Measurements from ENCODE around the gene TUBB6.

TUBB6 gene

GRCh38 chr18:12291161-12291560 lies 16.9 kb upstream of the TUBB6 start:
- no peak for DNase-seq (ENCODE audit: low spot score)

DNA sequence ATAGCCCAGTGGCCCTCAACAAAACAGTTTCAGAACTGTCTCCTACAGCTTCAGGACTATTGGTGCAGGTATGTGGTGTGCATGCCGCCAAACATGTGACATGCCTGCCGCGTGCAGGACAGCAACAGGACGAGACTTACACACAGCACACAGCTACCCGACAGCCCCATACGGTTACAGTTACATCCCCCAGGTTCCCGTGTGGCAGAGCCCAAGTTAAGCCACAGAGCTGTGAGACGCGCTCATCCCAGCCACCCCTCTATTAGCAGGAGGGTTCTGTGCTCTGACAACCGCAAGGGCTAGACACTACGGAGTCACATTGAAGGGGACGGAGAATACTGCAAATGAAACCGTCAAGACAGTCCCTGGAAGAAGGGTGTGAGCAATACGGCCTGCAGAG lies 16.4 kb upstream of the TUBB6 start:
- DNase-seq (ENCODE audit: low spot score): peak; percentile 34

DNA sequence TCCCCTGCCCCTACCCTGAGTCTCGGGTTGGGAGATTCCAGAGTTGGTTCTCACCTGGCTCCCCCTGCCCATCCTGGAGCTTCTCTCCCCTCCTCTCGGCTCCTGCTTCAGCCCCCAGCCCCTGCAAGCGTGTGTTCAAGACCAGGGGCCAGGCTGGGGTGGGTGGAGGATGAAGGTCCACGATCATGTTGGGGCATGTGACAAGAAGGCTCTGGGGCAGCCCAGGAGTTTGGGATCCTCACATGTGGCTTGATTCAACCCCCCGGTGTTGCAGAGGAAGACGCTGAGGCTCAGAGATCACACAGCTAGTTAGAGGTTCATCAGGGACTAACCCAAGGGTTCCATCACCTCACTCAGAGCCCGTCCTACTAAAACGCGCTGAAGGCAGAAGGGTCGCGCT lies 14.2 kb upstream of the TUBB6 start:
- DNase-seq (ENCODE audit: low spot score): no peak

GRCh38 chr18:12295389-12296086 lies 12.5 kb upstream of the TUBB6 start:
- no peak for DNase-seq (ENCODE audit: low spot score)

GRCh38 chr18:12296087-12296403 lies 12.0 kb upstream of the TUBB6 start:
- peak; percentile 25 for DNase-seq (ENCODE audit: low spot score)

GRCh38 chr18:12296457-12296856 lies 11.6 kb upstream of the TUBB6 start:
- peak; percentile 36 for DNase-seq (ENCODE audit: low spot score)

DNA sequence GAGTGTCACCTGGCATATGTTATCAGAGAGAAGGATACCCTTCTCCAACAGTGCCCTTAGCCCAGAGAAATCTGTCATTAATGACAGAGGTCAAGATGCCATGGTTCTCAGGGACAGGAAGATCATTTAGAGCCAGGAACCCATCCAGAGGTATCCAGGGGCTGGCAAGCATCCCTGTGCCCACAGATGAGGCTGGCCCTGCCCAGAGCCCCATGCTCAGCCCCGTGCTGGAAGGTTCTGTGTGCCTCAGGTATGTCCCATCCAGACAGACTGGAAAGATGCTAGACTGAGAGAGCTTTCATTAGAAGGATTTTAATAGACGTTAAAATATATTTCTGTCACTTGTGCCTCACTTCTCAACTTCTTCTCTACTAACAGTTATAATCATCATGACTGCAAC lies 8.2 kb upstream of the TUBB6 start:
- DNase-seq (ENCODE audit: low spot score): peak; percentile 28

DNA sequence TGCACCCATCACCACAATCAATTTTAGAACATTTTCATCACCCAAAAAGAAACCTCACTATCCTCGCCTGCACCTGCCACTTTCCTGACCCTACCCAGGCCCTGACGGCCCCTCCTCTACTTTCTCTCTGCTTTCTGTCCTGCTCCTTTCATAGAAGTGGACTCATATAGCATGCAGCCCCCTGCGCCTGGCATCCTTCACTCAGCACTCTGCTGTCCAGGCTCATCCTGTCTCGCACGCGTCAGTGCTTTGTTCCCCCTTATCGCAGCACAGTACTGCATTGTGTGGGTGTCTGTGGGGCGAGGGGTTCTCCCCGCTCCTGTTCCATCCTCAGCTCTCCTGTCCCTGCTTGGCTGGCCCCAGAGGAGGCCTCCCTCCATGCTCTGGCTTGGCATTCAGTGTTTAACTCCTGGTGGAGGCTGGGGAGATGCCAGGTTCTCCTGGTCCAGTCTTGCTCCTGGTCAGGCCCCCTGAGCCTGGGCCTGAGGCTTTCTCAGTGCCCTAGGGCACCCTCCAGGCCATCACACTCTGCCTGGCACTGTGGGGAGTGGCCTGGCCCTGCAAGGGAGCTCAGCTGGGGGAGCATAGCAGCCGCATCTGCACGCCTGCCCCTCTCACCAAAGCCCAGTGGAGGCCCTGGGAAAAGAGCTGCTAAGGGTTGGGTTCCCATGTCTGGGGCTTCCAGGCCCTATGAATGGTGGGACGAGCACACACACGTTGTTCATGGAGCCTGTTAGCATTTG lies 6.6 kb upstream of the TUBB6 start:
- DNase-seq (ENCODE audit: low spot score): peak; percentile 31

DNA sequence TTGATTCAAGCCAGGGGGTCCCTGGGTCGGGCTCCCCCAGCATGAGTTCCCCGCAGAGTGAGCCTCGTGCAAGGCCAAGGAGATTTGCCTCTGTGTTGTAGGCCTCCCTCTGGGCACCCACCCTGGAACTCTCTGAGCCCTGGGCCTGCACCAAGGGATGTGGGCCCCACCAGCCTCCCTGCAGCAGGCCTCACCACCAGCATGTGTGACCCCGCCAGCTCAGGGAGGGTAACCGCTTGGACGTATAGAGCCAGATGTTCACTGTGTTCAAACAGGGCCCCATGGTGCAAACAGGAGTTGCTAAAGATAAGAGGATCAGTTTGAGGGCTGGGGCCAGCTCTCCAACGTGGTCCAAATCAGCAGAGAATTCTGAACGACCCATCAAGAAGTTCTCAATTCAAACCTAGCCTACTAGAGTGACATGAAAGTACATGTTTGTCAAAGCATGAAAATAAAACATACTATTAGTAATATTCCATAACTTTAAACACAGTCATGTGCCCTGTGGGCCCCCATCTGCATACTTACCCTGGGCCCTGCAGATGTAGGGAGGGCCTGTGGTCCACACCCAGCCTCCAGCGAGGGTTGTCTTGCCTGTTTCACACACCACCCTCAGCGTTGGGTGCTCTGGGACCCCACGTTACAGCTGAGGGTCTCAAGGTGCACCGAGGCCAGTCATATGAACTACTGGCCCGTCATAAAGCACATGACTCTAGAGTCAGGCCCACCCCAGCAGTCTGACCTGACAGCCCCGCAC lies 5.5 kb upstream of the TUBB6 start:
- peak; percentile 32 for DNase-seq (ENCODE audit: low spot score)

DNA sequence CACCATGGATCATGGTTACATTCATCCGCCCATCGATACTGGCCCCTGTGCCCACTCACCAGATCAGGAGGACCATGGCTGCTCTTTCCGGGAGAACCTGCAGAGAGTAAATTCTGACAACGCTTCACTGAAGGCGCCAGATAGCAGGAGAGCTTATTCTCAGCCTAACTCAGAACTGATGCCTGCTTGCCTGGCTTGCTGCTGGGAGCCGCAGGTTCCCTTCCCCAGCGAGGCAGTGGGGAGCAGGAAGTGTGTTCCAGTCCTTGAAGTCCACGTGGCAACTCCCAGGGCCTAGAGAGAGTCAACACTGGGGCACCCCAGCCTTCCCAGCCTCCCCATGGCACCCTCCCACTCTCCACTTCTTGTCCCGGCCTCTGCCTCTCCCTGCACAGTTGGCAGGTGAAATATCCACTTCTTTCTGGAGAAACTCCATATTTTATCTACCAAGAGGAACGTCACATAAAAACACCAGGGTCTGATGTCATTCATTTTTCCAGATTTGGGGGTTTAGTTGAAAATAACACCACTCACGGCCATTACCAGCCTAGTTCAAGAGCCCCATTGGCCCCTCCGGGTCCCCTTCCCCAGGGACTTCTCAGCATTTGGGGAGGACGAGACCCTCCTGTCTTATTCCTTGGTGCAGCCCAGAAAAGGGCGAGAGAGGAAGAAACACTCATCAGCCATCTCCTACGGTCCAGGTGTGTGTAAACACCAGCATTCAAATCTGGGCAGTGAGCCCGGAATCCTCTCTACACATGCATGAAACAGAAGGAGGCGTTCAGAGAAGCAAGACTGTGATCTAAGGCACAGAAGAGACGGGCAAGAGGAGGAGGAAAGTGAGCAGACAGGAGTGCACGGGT lies 3.5 kb upstream of the TUBB6 start:
- peak; percentile 24 for DNase-seq (ENCODE audit: low spot score)

DNA sequence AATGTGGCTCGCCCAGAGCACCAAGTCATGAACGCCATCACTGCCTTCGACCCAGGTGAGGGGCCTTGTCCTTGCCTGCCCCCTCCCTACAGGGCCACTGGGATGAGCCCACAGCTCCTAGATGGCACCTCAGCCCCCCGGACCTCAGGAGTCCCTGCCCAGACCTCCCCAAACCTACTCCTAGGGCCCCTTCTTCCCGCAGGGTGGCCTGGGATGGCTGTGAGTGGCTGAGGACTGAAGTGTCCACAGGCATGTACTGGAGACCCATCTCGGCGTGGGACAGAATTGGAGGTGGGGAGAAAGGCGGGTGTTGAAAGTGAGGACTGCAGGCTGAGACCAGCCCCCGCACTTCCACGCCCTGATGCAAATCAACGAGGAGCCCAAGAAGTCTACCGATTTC lies 2.8 kb upstream of the TUBB6 start:
- no peak for DNase-seq (ENCODE audit: low spot score)

DNA sequence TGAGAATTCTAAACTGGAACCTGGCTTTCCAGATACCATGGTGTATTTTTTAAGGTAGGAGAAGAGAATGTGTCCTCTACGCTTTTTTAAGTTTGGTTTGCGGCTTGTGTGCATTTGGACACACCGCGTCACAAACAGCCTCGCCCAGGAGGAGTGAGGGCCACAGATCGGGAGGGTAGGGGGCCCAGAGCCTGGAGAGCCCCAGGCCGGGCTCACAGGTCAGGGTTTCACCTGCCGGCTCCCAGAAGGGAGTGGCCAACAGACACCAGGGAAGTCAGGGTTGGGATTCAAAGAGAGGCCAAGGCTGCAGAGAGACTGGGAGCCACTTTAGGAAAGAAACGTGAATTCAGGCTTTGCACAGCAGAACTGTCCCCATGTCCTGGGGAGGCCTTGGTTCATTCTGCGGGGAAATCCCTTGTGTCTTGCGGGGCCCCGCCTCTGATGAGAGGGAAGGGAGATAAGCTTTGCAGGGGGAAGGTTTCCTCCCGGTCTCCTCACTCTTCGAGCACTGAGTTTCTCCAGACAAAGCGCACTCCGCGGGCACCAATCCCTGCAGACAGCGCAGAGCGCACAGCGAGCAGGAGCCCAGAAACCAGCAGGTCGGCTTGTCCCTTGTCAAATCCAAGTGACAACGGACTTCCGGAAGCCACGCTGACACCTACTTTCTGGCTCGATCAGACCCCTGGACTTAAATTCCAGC lies 2.0 kb upstream of the TUBB6 start:
- peak; percentile 33 for DNase-seq (ENCODE audit: low spot score)

DNA sequence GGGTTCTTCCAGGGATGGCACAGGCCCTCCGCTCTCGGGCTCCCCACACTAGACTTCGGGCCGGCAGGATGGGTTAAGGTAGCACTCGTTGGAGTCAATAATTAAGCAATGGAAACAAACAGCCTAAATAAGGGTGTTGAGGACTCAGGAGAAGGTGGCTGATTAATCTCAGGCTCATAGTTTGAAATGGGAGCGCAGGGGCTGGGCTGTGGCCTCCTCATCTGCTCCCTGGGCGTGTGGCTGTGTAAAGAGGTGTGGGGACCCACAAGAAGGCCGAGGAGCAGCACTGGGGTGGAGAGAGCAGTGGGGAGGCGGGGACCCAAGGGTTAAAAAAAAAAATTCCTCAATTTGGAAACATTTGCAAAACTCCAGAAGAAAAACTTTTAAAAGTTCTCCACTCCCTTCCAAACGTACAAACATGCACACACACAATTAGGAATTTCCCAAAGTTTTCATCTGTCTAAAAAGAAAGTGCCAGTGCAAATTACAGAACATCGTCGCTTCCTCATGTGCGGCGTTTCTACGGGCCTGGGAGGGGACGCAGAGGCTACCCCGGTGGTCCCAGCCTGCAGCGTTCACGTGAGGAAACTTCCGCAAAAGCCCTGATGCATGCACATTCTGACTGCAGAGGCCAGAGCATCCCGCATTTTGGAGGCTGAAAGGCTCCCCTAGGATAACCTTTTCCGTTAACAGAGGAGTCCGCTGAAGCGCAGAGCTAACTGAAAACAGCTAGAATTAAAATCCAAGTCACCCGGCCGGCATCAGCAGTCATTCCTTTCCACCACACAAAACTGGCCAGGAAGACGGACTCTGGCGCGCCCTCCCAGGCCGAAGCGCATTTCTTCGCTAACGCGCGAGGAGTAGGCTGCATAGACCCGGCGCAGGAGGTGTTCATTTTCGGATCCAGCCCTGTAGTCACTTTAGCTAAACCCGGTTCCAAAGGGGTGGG lies 1.0 kb upstream of the TUBB6 start:
- no peak for DNase-seq (ENCODE audit: low spot score)

GRCh38 chr18:12308386-12309100 lies 502 bp downstream of the TUBB6 start:
- peak; percentile 90 for DNase-seq (ENCODE audit: low spot score)

DNA sequence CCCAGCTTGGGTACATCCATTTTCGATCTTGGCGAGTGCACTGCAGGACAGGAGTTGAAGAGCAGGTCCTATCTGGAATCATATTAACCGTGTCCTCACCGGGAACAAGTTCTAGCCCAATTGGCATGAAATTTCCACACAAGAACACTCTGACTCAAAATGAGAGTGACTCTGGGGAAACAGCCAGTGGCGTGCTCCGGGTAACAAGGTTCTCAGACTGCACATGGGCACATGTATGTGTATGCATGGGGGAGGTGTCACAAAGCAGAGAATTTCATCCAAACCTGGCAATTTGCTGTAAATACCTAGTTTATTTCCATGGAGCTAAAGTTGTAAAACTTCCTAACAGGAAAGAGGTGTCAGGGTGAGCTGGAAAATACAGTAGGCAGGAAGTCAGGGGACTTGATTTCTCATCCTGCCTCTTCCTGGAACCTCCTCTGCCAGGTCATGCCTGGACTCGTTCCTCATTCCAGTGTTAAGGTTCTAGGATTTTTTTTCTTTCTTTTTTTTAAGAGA lies 1.7 kb downstream of the TUBB6 start:
- DNase-seq (ENCODE audit: low spot score): no peak

GRCh38 chr18:12310762-12311161 lies 2.7 kb downstream of the TUBB6 start:
- DNase-seq (ENCODE audit: low spot score): no peak

- DNase-seq (ENCODE audit: low spot score): no peak
Measured at GRCh38 chr18:12312976-12313375, 4.9 kb downstream of the TUBB6 start.

DNA sequence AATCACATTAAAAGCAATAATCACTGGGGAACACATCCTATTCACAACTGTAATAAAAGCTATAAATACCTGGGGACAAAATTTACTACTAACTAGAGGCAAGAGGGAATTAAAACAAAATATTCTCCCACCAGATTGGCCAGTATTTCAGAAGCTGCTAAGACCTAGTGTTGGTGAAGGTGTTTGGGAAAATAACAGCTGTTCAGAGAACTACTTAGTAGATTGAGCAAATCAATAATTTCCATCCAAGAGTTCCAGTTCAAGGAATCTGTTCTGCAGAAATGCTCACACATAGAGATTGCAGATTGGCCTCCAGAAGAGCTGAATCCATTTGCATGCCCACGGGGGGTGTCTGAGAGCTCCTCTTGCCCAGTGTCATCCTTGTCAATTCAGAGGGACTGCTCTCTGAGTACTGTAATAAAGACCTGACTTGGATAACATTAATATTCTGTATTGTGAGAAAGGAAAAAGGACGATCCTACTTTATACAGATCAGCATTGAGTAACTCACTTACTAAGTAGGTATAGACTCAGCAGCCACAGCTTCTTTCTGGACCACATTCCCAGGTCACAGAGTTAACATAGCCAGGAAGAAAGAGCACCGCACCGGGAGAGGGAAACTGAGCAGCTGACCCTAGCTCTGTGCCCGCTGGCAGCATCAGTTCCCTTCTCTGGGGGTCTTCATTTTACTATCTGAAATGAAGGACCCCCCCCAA lies 5.6 kb downstream of the TUBB6 start:
- no peak for DNase-seq (ENCODE audit: low spot score)

Data from D341Med (cell line).